Neural cell (in vitro differentiated cells): ENCODE results near the gene THRB. TPM values are rescaled to one million over a fixed set of nuclear protein-coding genes. Genes with fewer than 3 reads are reported as not detected.

Experiments
- H2AFZ ChIP-seq: fragments of 200-600, 300-800 bp; sonication (generic), shearing (Covaris generic); 2 replicates; pipeline ENCODE4 v1.6.0; 2014; ENCODE audit warnings: low read depth, mild to moderate bottlenecking, antibody characterized with exemption, low read length, moderate library complexity
- H3F3A ChIP-seq: fragments of 200-600 bp; shearing (Covaris generic); 2 replicates; pipeline ENCODE4 v1.6.1; 2016; ENCODE audit warnings: mild to moderate bottlenecking, moderate library complexity, mixed read lengths, antibody characterized with exemption, low read length; ENCODE audit not compliant: insufficient read depth, poor library complexity, severe bottlenecking
- H3K27ac ChIP-seq: fragments of 200-600, 300-800 bp; sonication (generic), shearing (Covaris generic); 2 replicates; pipeline ENCODE4 v1.5.1; 2014; ENCODE audit warnings: mild to moderate bottlenecking, low read length, moderate library complexity
- H3K27me3 ChIP-seq: fragments of 300-800, 200-600 bp; sonication (generic), shearing (Covaris generic); 2 replicates; pipeline ENCODE4 v1.6.0; 2014; ENCODE audit warnings: mild to moderate bottlenecking, low read depth, low read length, moderate library complexity; ENCODE audit not compliant: insufficient read depth
- H3K36me3 ChIP-seq: fragments of 300-800, 200-600 bp; sonication (generic), shearing (Covaris generic); 2 replicates; pipeline ENCODE4 v1.5.1; 2014; ENCODE audit warnings: mild to moderate bottlenecking, antibody characterized with exemption, low read length, moderate library complexity; ENCODE audit not compliant: insufficient read depth
- H3K4me2 ChIP-seq: fragments of 300-800, 200-600 bp; sonication (generic), shearing (Covaris generic); 2 replicates; pipeline ENCODE4 v1.6.0; 2014; ENCODE audit warnings: mild to moderate bottlenecking, low read length
- H3K4me3 ChIP-seq: fragments of 300-800, 200-600 bp; sonication (generic), shearing (Covaris generic); 2 replicates; pipeline ENCODE4 v1.5.1; 2014; ENCODE audit warnings: mild to moderate bottlenecking, low read length, moderate library complexity
- H3K79me2 ChIP-seq: fragments of 200-600 bp; shearing (Covaris generic); replicated peaks from 2 replicates; pipeline ENCODE4 v1.6.0; 2014; ENCODE audit warnings: mild to moderate bottlenecking, low read length, moderate library complexity; ENCODE audit not compliant: insufficient read depth
- H3K9ac ChIP-seq: fragments of 300-800, 200-600 bp; sonication (generic), shearing (Covaris generic); 2 replicates; pipeline ENCODE4 v1.6.1; 2016; ENCODE audit warnings: mild to moderate bottlenecking, low read length, mixed read lengths
- H3K9me2 ChIP-seq: fragments of 200-600 bp; shearing (Covaris generic); 2 replicates; pipeline ENCODE4 v1.6.1; 2016; ENCODE audit warnings: mild to moderate bottlenecking, low read length, mixed read lengths; ENCODE audit not compliant: insufficient read depth
- H3K9me3 ChIP-seq: fragments of 200-600, 300-800 bp; sonication (generic), shearing (Covaris generic); 2 replicates; pipeline ENCODE4 v1.6.1; 2016; ENCODE audit warnings: mild to moderate bottlenecking, mixed run types, low read length, moderate library complexity, mixed read lengths
- H4K20me1 ChIP-seq: fragments of 200-600 bp; shearing (Covaris generic); 2 replicates; pipeline ENCODE4 v1.6.1; 2016; ENCODE audit warnings: mild to moderate bottlenecking, mixed run types; ENCODE audit not compliant: insufficient read depth
- CTCF ChIP-seq: fragments of 450-650 bp; IDR thresholded peaks from 2 replicates; pipeline ENCODE4 v1.5.1; 2014; ENCODE audit warnings: antibody characterized with exemption, mild to moderate bottlenecking, moderate library complexity; ENCODE audit not compliant: poor library complexity, severe bottlenecking
- EP300 ChIP-seq: fragments of 450-650 bp; conservative IDR thresholded peaks from 2 replicates; pipeline ENCODE4 v1.6.1; 2014; ENCODE audit warnings: antibody characterized with exemption, mild to moderate bottlenecking, moderate library complexity; ENCODE audit not compliant: poor library complexity, severe bottlenecking
- EZH2 ChIP-seq: fragments of 200-600, 300-800 bp; shearing (Covaris generic), sonication (generic); IDR thresholded peaks from 2 replicates; pipeline ENCODE4 v1.6.1; 2014; ENCODE audit warnings: antibody characterized with exemption, low read length, borderline replicate concordance, mild to moderate bottlenecking; ENCODE audit not compliant: insufficient read depth, poor library complexity, severe bottlenecking
- MXI1 ChIP-seq: fragments of 450-650 bp; conservative IDR thresholded peaks from 2 replicates; pipeline ENCODE4 v1.6.1; 2014; ENCODE audit warnings: antibody characterized with exemption, mild to moderate bottlenecking; ENCODE audit not compliant: poor library complexity, severe bottlenecking
- POLR2AphosphoS5 ChIP-seq: IDR thresholded peaks from 2 replicates; pipeline ENCODE4 v1.6.1; 2012
- RAD21 ChIP-seq: fragments of 450-650 bp; conservative IDR thresholded peaks from 2 replicates; pipeline ENCODE4 v1.6.1; 2014; ENCODE audit warnings: antibody characterized with exemption, mild to moderate bottlenecking, moderate library complexity
- SMC3 ChIP-seq: fragments of 450-650 bp; conservative IDR thresholded peaks from 2 replicates; pipeline ENCODE4 v1.6.1; 2014; ENCODE audit warnings: antibody characterized with exemption, mild to moderate bottlenecking, moderate library complexity; ENCODE audit not compliant: poor library complexity
- TAF1 ChIP-seq: IDR thresholded peaks from 2 replicates; pipeline ENCODE4 v1.6.1; 2012; ENCODE audit warnings: low read depth
- polyA plus RNA-seq: library from polyadenylated mRNA; depleted of rRNA; stranded (reverse); fragments of >200 nt; gene quantifications from 2 replicates; pipeline ENCODE4 v1.2.3, GENCODE V29; 2014
- TF ChIP-seq, protein P1 (sequence below): IDR thresholded peaks from 2 replicates; pipeline ENCODE4 v1.6.1; 2012; ENCODE audit warnings: borderline replicate concordance

Gene THRB
- polyA plus RNA-seq, 1 donor from 2014 or later, result 1.7 TPM

DNA sequence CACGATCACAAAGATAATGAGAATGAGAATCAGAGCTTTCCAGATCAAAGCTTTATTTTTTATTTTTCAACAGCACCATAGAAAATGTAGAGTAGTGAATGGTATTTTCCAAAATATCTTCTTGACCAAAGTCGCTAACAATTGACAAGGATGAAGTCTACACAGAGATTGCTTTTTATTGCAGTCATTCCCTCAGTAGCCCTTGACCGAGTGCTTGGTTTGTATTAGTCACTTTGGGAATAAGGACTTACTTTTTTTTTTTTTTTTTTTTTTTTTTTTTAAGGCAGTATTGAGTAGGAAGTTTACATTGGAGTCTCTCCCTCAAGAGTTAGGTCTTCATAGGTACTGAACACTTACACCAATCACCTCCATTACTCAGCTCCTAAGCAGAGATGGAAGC is 39.8 kb downstream of the THRB start:
- Histone ChIP-seq H4K20me1 (no peaks in the 10 kb centered on the region), H3K36me3 (no peaks in the 10 kb centered on the region), H3K4me2 (no peak overlapping the region), H2AFZ (no peak overlapping the region), H3F3A (no peaks in the 10 kb centered on the region), H3K9me3 (no peaks in the 10 kb centered on the region), H3K27me3 (no peaks in the 10 kb centered on the region), H3K4me3 (no peak overlapping the region), H3K27ac (no peak overlapping the region), H3K9ac (no peak overlapping the region), H3K79me2 (no peaks in the 10 kb centered on the region), H3K9me2 (no peaks in the 10 kb centered on the region)
- no peak for TF ChIP-seq SMC3
- TF ChIP-seq MXI1, result no peak
- no peak for TF ChIP-seq EP300
- TF ChIP-seq EZH2, result no peak
- TF ChIP-seq, protein P1, sequence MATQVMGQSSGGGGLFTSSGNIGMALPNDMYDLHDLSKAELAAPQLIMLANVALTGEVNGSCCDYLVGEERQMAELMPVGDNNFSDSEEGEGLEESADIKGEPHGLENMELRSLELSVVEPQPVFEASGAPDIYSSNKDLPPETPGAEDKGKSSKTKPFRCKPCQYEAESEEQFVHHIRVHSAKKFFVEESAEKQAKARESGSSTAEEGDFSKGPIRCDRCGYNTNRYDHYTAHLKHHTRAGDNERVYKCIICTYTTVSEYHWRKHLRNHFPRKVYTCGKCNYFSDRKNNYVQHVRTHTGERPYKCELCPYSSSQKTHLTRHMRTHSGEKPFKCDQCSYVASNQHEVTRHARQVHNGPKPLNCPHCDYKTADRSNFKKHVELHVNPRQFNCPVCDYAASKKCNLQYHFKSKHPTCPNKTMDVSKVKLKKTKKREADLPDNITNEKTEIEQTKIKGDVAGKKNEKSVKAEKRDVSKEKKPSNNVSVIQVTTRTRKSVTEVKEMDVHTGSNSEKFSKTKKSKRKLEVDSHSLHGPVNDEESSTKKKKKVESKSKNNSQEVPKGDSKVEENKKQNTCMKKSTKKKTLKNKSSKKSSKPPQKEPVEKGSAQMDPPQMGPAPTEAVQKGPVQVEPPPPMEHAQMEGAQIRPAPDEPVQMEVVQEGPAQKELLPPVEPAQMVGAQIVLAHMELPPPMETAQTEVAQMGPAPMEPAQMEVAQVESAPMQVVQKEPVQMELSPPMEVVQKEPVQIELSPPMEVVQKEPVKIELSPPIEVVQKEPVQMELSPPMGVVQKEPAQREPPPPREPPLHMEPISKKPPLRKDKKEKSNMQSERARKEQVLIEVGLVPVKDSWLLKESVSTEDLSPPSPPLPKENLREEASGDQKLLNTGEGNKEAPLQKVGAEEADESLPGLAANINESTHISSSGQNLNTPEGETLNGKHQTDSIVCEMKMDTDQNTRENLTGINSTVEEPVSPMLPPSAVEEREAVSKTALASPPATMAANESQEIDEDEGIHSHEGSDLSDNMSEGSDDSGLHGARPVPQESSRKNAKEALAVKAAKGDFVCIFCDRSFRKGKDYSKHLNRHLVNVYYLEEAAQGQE, result no peak
- TF ChIP-seq RAD21, result no peak
- no peak for TF ChIP-seq CTCF
- no peak for TF ChIP-seq POLR2AphosphoS5
- no peak for TF ChIP-seq TAF1

DNA sequence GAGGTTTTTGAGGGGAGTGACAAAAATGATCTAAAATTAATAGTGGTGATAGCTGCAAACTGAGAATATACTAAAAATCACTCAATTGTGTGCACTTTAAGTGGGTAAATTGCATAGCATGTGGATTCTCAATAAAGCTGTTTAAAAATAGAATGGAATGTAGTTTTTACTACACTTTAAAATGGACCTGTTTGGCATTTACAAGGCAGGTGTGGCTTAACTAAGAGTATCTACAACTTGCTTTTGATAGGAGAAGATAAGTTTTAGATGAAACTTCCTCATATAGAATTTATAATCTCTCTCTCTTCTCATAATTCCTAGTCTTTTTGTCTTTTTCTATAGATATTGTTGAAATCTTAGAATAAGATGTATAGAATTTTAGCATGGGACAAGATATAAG is 40.3 kb downstream of the THRB start:
- Histone ChIP-seq H3K27me3 (no peaks in the 10 kb centered on the region), H3K9me2 (no peaks in the 10 kb centered on the region), H3F3A (no peaks in the 10 kb centered on the region), H3K9ac (no peak overlapping the region), H3K4me3 (no peak overlapping the region), H3K9me3 (no peaks in the 10 kb centered on the region), H3K36me3 (no peaks in the 10 kb centered on the region), H4K20me1 (no peaks in the 10 kb centered on the region), H2AFZ (no peak overlapping the region), H3K79me2 (no peaks in the 10 kb centered on the region), H3K4me2 (no peak overlapping the region), H3K27ac (no peak overlapping the region)
- TF ChIP-seq MXI1 (no peak), POLR2AphosphoS5 (no peak)

- Histone ChIP-seq H3K36me3 (no peaks in the 10 kb centered on the region), H3K9me3 (no peaks in the 10 kb centered on the region), H3K4me3 (no peak overlapping the region), H3K27ac (no peak overlapping the region), H3F3A (no peaks in the 10 kb centered on the region), H3K27me3 (no peaks in the 10 kb centered on the region), H2AFZ (no peak overlapping the region), H3K9me2 (no peaks in the 10 kb centered on the region), H3K9ac (no peak overlapping the region), H3K79me2 (no peaks in the 10 kb centered on the region), H3K4me2 (no peak overlapping the region), H4K20me1 (no peaks in the 10 kb centered on the region)
- TF ChIP-seq, protein P1, result no peak
- TF ChIP-seq CTCF (no peak), MXI1 (no peak), RAD21 (no peak), POLR2AphosphoS5 (no peak), TAF1 (no peak), EZH2 (no peak), EP300 (no peak), SMC3 (no peak)
These were observed 43.1 kb downstream of the THRB start for GRCh38 chr3:24451461-24452099.
